Activated T-cell treated with anti-CD3 and anti-CD28 coated beads for 1 hour (primary cell): ENCODE data around the gene GPM6B.
A peak's percentile ranks its signal among the peaks of the same experiment; 100 is the strongest.

Experiments
- DNase-seq: peaks from one replicate; pipeline ENCODE4 v3.0.0-alpha.2; 2020; ENCODE audit warnings: low read depth

Gene GPM6B

DNA sequence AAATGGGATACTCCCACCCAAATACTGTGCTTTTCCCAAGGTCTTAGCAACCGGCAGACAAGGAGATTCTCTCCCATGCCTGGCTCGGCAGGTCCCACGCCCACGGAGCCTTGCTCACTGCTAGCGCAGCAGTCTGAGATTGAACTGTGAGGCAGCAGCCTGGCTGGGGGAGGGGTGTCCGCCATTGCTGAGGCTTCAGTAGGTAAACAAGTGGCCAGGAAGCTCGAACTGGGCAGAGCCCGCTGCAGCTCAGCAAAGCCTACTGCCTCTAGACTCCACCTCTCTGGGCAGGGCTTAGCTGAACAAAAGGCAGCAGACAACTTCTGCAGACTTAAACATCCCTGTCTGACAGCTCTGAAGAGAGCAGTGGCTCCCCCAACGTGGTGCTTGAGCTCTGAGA is 92.0 kb downstream of the GPM6B start:
- DNase-seq = peak; percentile 9

DNA sequence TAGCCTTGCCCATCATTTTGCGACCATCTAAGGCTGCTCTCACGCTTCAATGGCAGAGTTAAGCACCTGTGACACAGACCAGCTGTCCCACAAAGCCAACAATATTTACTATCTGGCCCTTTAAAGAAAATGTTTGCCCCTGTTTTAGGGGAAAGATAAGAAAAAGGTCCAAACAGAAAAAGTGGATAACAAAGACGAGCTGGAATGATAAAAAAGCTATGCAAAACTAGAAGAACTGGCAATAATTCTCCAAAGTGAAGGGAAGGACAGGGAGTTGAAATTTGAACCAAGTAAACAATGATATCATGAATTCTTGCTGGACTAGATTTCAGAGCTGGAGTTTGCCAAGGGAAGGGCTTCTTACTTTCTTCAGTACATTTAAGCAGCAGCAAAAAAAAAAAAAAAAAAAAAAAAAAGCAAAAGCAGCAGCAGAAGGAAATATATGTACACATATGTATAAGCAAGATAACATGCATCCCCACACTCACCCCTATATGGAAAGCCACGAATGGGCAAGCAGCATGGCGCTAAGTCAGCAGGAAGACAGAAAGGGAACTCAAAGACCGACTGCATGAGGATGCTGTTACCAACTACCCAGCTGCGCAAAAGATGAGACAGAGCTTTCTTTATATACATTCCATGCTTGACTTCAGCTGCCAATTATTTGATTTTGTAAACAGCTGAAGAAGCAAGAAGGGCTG is 94.9 kb downstream of the GPM6B start:
- no peak for DNase-seq

DNA sequence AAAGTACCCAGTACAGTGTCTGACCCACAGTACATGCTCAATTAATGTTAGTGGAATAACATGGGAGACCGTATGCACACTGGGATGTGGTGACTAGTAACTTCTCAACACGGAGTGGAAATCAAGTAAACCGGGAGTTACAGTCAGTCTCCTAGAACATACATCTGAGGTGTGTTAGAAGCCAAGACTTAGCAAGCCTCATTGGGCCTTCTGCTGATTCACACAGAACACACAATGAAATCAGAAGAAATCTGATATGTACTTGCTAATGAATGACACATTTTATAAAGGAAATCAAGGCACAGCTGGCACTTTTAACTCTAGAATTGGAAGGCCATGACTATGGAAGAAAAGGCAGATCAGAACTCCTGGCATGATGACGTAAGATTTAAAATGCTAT is 95.5 kb downstream of the GPM6B start:
- no peak for DNase-seq
